Psoas muscle (tissue), 8 donors: ENCODE data around the gene GPR137. TPM values are rescaled to one million over a fixed set of nuclear protein-coding genes. Genes with fewer than 3 reads are reported as not detected.

Experiments used
- ATAC-seq, 4 donors: fragments of 200-7000 bp; cut with Tn5 transposase; one replicate each; pipeline ENCODE4 v1.9.1; 2020; ENCODE audit warnings: moderate library complexity in 3 of 4, mild to moderate bottlenecking in 2 of 4
- DNase-seq, 2 donors: peaks; one replicate each; pipeline ENCODE4 v3.0.0-alpha.2; 2020
- H3K27ac ChIP-seq: fragments of 200-600 bp; one replicate; pipeline ENCODE4 v1.8.0; 2022
- H3K27me3 ChIP-seq, 3 donors: fragments of 200-600 bp in 1 of 3; one replicate each; pipeline versions ENCODE4 v1.6.1 to v1.8.0; 2013 to 2022; ENCODE audit warnings: low read length in 2 of 3, mild to moderate bottlenecking in 2 of 3, moderate library complexity in 1 of 3; ENCODE audit not compliant: insufficient read depth in 3 of 3
- H3K36me3 ChIP-seq, 2 donors: fragments of 200-600 bp in 1 of 2; one replicate each; pipeline versions ENCODE4 v1.6.1 to v1.8.0; 2013 to 2022; ENCODE audit warnings: low read depth in 1 of 2, mild to moderate bottlenecking in 1 of 2, moderate library complexity in 1 of 2; ENCODE audit not compliant: insufficient read depth in 1 of 2
- H3K4me1 ChIP-seq: fragments of 200-600 bp; one replicate; pipeline ENCODE4 v1.8.0; 2022
- H3K4me3 ChIP-seq: fragments of 200-600 bp; one replicate; pipeline ENCODE4 v1.8.0; 2022; ENCODE audit warnings: mild to moderate bottlenecking
- H3K9me3 ChIP-seq: fragments of 200-600 bp; one replicate; pipeline ENCODE4 v1.8.0; 2022
- CTCF ChIP-seq: fragments of 200-600 bp; IDR thresholded peaks from one replicate; pipeline ENCODE4 v1.8.0; 2022; ENCODE audit warnings: antibody characterized with exemption
- WGBS, 3 donors: extraction: QIAGEN DNeasy Blood & Tissue Kit; methylation state at CpG; one replicate each; pipeline versions ENCODE4 v1.1.6 to v1.1.7; 2013; 5-methylcytosine and 5-hydroxymethylcytosine counted together
- intact Hi-C, 2 donors: fragments of 100-400 bp; cut with DNase I; formaldehyde crosslinking; loops; one replicate each; pipeline versions ENCODE4 v1.11.0 to v1.14.2; 2022
- polyA plus RNA-seq, 3 donors: library from polyadenylated mRNA; stranded (reverse); fragments of 200-250 nt; gene quantifications; one replicate each; pipeline ENCODE4 v1.2.3, GENCODE V29; 2013
- total RNA-seq, 4 donors: library from RNA; stranded (reverse); fragmentation: NEBNext Ultra II Directional in 2 of 4; extraction: Animal tissue kit (Norgen Biotek cat#: 25700) in 2 of 4; gene quantifications; one replicate each; pipeline versions ENCODE4 v1.2.1 to v1.2.4, GENCODE V29; 2021 to 2023
- donor health status: healthy with polysubstance abuse.
- donor health status: DM: no; HTN: no; CAD: no; lungs with moderate emphysema.
- donor health status: Bipolar disorder and iron deficiency.
- donor health status: healthy.
- donor health status: DM: yes; HTN: yes; CAD: no.
- donor health status: DM: no; HTN: no; CAD: no.
- donor health status: DM: no; HTN: no; CAD: no.
- donor health status: DM: yes; HTN: yes; CAD: no.

Gene GPR137
- total and polyA plus RNA-seq, 7 donors: 13.8 to 49.9 (median 17.7) TPM

DNA sequence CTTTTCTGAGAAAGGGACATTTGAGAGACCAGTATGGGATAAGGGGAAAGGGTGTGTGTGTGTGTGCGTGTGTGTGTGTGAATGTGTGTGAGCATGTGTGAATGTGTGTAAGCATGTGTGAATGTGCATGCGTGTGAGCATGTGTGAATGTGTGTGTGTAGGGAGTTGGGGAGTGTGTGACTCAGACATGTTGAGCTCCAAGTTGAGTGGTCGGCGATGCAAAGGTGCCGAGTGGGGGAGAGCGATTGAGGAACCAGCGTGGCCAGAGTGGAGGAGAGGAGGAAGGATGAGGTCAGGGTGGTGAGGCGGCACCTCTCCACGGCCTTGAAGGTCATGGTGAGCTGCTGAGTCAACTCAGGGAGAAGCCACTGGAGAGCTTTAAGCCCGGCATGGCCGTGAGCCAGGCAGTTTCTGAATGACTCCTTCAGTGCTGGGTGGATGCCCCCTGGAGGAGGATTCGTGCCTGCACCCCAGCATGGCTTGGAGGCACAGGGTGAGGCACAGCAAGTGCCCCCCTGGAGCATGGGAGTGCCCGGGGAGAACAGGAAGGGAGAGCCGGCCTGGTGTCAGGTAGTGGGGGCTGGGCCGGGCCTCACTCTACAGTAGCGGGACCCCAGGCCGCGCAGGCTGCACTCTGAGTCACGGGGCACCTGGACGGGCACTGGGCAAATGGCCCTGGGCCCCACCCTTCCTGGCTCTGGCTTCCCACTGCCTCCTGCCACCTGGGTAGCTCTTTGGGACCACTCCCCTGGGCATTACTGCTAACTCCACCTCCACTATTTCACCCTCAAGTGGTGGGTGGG lies 46.1 kb downstream of the GPR137 start:
- intact Hi-C loops: no loop called here
- peak; percentile 82 to 88 for DNase-seq
- Histone ChIP-seq H3K4me3 (no peak overlapping the region), H3K36me3 (no peaks in the 10 kb centered on the region), H3K27me3 (no peaks in the 10 kb centered on the region), H3K9me3 (no peaks in the 10 kb centered on the region), H3K27ac (no peak overlapping the region), H3K4me1 (peaks cover 10% of the 10 kb centered on the region)
- ATAC-seq: peak; percentile 62 to 85 (median 76)
- WGBS, 3 donors: 30 to 49% (median 42%) methylated on average over 17 to 20 of the region's 20 CpGs
- TF ChIP-seq CTCF: peak; percentile 39

DNA sequence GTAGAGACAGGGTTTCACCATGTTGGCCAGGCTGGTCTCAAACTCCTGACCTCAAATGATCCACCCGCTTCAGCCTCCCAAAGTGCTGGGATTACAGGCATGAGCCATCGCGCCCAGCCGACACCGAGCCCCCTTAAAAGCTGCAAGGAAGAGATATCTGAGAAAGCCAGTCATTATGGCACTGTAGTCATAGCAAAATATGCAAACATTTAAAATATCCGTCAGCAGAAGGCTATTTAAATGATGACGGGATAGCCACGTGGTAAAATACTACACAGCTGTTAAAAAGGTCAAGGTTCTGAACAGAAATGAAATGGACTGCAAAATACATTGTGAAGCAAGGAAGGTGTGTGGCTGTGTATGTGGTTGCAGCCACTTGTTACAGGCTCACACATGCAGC lies 47.9 kb downstream of the GPR137 start:
- Histone ChIP-seq H3K9me3 (no peaks in the 10 kb centered on the region), H3K4me3 (no peak overlapping the region), H3K27me3 (no peaks in the 10 kb centered on the region), H3K4me1 (peaks cover 10% of the 10 kb centered on the region), H3K27ac (no peak overlapping the region), H3K36me3 (no peaks in the 10 kb centered on the region)
- ATAC-seq (no peak), DNase-seq (no peak)
- intact Hi-C loops: no loop called here
- WGBS, 3 donors: 85 to 91% (median 87%) methylated on average over 8 of the region's 8 CpGs
- TF ChIP-seq CTCF: no peak

GRCh38 chr11:64334764-64335735 lies 49.4 kb downstream of the GPR137 start:
- Histone ChIP-seq H3K4me1 (no peaks in the 10 kb centered on the region), H3K4me3 (no peak overlapping the region), H3K9me3 (no peaks in the 10 kb centered on the region), H3K27ac (no peak overlapping the region), H3K36me3 (no peaks in the 10 kb centered on the region), H3K27me3 (no peaks in the 10 kb centered on the region)
- ATAC-seq (peak; percentile 86 to 96 (median 92)), DNase-seq (peak in 1 of 2 donors; percentile 62)
- intact Hi-C loops: no loop called here
- TF ChIP-seq CTCF: no peak
- 61 to 69% (median 67%) methylated on average over 13 of the region's 13 CpGs for WGBS, 3 donors

GRCh38 chr11:64337538-64338249 lies 52.0 kb downstream of the GPR137 start:
- TF ChIP-seq CTCF: no peak
- no peaks in the 10 kb centered on the region for H3K9me3 ChIP-seq
- intact Hi-C loops: no loop called here
- ATAC-seq: no peak
- H3K4me3 ChIP-seq: no peak overlapping the region
- no peak overlapping the region for H3K27ac ChIP-seq
- WGBS, 3 donors: 66 to 72% (median 69%) methylated on average over 8 of the region's 8 CpGs
- DNase-seq: no peak
- H3K4me1 ChIP-seq: peaks cover 5% of the 10 kb centered on the region
- H3K36me3 ChIP-seq: no peaks in the 10 kb centered on the region
- H3K27me3 ChIP-seq: no peaks in the 10 kb centered on the region
